Parathyroid adenoma (tissue), 2 donors: Measurements from ENCODE around the gene CCDC178.

Experiments used
- H2AFZ ChIP-seq: fragments of 300-600 bp; sonication (generic); one replicate; pipeline ENCODE4 v1.7.0; 2017; ENCODE audit warnings: antibody characterized with exemption, mild to moderate bottlenecking
- H3K27ac ChIP-seq: fragments of 300-600 bp; sonication (generic); one replicate; pipeline ENCODE4 v1.7.0; 2017
- H3K27me3 ChIP-seq: fragments of 300-600 bp; sonication (generic); one replicate; pipeline ENCODE4 v1.7.0; 2017; ENCODE audit warnings: low read length; ENCODE audit not compliant: control insufficient read depth, insufficient read depth
- H3K36me3 ChIP-seq: fragments of 300-600 bp; sonication (generic); one replicate; pipeline ENCODE4 v1.7.0; 2017; ENCODE audit warnings: low read length; ENCODE audit not compliant: control insufficient read depth, insufficient read depth
- H3K4me1 ChIP-seq: fragments of 300-600 bp; sonication (generic); one replicate; pipeline ENCODE4 v1.7.0; 2017; ENCODE audit warnings: control low read depth
- H3K4me2 ChIP-seq: fragments of 300-600 bp; sonication (generic); one replicate; pipeline ENCODE4 v1.7.0; 2017; ENCODE audit warnings: low read length
- H3K4me3 ChIP-seq: fragments of 300-600 bp; sonication (generic); one replicate; pipeline ENCODE4 v1.7.0; 2017; ENCODE audit warnings: low read depth, low read length
- H3K79me2 ChIP-seq: fragments of 300-600 bp; sonication (generic); one replicate; pipeline ENCODE4 v1.7.0; 2017; ENCODE audit warnings: control low read depth
- H3K9ac ChIP-seq: fragments of 300-600 bp; sonication (generic); one replicate; pipeline ENCODE4 v1.7.0; 2017; ENCODE audit warnings: mild to moderate bottlenecking
- H3K9me3 ChIP-seq: fragments of 300-600 bp; sonication (generic); one replicate; pipeline ENCODE4 v1.7.0; 2017; ENCODE audit warnings: low read length; ENCODE audit not compliant: control insufficient read depth
- TF ChIP-seq, protein P1 (sequence below): fragments of 300-600 bp; sonication (generic); IDR thresholded peaks from one replicate; pipeline ENCODE4 v1.7.0; 2017; ENCODE audit warnings: antibody characterized with exemption, mild to moderate bottlenecking
- donor health status: primary hyperparathyroidism.

Gene CCDC178

GRCh38 chr18:32915516-32915915 is 525.0 kb downstream of the CCDC178 start:
- H3K4me2 ChIP-seq: no peak overlapping the region
- H3K36me3 ChIP-seq: no peaks in the 10 kb centered on the region
- no peaks in the 10 kb centered on the region for H3K79me2 ChIP-seq
- H3K4me3 ChIP-seq: no peak overlapping the region
- H3K9me3 ChIP-seq: no peaks in the 10 kb centered on the region
- H3K27me3 ChIP-seq: no peaks in the 10 kb centered on the region
- TF ChIP-seq, protein P1, sequence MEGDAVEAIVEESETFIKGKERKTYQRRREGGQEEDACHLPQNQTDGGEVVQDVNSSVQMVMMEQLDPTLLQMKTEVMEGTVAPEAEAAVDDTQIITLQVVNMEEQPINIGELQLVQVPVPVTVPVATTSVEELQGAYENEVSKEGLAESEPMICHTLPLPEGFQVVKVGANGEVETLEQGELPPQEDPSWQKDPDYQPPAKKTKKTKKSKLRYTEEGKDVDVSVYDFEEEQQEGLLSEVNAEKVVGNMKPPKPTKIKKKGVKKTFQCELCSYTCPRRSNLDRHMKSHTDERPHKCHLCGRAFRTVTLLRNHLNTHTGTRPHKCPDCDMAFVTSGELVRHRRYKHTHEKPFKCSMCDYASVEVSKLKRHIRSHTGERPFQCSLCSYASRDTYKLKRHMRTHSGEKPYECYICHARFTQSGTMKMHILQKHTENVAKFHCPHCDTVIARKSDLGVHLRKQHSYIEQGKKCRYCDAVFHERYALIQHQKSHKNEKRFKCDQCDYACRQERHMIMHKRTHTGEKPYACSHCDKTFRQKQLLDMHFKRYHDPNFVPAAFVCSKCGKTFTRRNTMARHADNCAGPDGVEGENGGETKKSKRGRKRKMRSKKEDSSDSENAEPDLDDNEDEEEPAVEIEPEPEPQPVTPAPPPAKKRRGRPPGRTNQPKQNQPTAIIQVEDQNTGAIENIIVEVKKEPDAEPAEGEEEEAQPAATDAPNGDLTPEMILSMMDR: no peak
- no peak overlapping the region for H3K27ac ChIP-seq
- no peak overlapping the region for H3K9ac ChIP-seq
- no peaks in the 10 kb centered on the region for H3K4me1 ChIP-seq
- no peak overlapping the region for H2AFZ ChIP-seq

DNA sequence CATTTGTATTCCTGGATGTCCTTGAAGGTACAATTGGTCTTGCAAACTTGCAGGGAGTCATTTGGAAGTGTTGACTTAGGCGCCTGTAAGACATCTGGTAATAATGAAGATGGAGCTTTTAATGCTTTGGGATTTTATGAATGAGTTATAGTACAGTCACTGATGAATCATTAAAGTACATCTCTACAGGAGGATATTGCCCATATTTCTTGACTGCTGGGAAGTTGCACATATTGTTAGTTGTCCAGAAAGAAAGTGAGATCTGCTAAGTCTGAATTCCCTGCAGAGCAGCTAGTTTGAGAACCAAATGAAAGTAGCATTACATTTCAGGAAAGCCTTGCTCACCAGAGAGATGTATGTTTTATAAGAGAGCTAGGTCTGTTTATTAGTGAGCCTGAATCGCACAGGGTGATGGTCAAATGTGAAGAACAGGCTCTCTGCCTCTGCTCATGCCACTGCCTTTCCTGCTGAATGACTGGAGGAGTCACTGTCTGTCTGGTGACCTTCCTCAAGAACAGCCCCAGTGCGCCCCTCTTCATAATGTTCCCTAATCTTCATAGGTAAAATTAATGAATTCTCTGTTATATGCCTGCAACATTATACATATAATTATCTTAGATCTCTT is 528.7 kb downstream of the CCDC178 start:
- Histone ChIP-seq H2AFZ (no peak overlapping the region), H3K9me3 (no peaks in the 10 kb centered on the region), H3K79me2 (no peaks in the 10 kb centered on the region), H3K4me2 (no peak overlapping the region), H3K36me3 (no peaks in the 10 kb centered on the region), H3K4me1 (no peaks in the 10 kb centered on the region), H3K9ac (no peak overlapping the region), H3K27me3 (no peaks in the 10 kb centered on the region), H3K4me3 (no peak overlapping the region), H3K27ac (no peak overlapping the region)
- TF ChIP-seq, protein P1: no peak

DNA sequence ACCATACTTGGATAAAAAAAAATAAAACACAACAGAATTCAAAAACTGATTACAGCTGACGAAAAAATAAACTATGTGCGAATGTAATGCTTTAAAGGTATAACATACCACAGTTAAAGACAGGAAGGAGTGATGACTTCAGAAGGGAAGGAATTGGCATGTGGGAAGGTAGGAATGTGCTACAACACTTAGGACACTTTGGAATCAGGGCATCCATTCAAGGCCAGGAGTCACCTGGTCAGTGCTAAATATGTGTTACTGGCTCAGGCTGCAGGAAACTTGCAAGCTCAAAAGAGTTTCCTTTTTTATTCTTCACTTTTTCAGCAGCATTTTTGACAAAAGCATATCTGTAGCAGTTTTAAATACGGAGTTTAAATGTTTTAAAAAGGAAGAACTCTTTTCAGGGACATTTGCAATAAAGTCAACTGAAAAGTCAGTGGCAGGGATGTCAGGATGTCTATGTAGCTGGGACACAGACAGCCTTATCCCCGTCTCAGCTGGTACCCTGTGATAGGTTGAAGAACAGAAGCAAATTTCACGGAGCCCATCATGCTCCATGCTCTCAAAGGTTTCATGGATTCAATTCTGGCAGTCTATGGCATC is 529.7 kb downstream of the CCDC178 start:
- H3K27ac ChIP-seq: no peak overlapping the region

GRCh38 chr18:32909798-32910561 is 530.5 kb downstream of the CCDC178 start:
- H3K4me3 ChIP-seq: no peak overlapping the region
- no peak overlapping the region for H3K9ac ChIP-seq
- H3K4me2 ChIP-seq: no peak overlapping the region
- no peak overlapping the region for H3K27ac ChIP-seq
- no peaks in the 10 kb centered on the region for H3K36me3 ChIP-seq
- no peak overlapping the region for H2AFZ ChIP-seq
- H3K27me3 ChIP-seq: no peaks in the 10 kb centered on the region
- TF ChIP-seq, protein P1: no peak
- H3K9me3 ChIP-seq: no peaks in the 10 kb centered on the region
- no peaks in the 10 kb centered on the region for H3K4me1 ChIP-seq
- no peaks in the 10 kb centered on the region for H3K79me2 ChIP-seq

More for the DNA sequence above, 529.7 kb downstream of the CCDC178 start:
- Histone ChIP-seq H3K27me3 (no peaks in the 10 kb centered on the region), H3K9ac (no peak overlapping the region), H3K36me3 (no peaks in the 10 kb centered on the region), H3K4me3 (no peak overlapping the region), H3K79me2 (no peaks in the 10 kb centered on the region), H3K4me1 (no peaks in the 10 kb centered on the region), H3K9me3 (no peaks in the 10 kb centered on the region), H3K4me2 (no peak overlapping the region), H2AFZ (no peak overlapping the region)
- TF ChIP-seq, protein P1: no peak
